22Rv1 (cell line): ENCODE results near the gene NQO1.

Source experiments
- H3K27ac ChIP-seq: fragments of 450-650 bp; 2 replicates; pipeline ENCODE4 v1.5.1; 2017
- ZFX ChIP-seq: fragments of 450-650 bp; IDR thresholded peaks from 2 replicates; pipeline ENCODE4 v1.6.1; 2017; ENCODE audit warnings: antibody characterized with exemption, borderline replicate concordance
- TF ChIP-seq, protein P1 (sequence below): fragments of 450-650 bp; IDR thresholded peaks from 2 replicates; pipeline ENCODE4 v1.5.1; 2017; ENCODE audit warnings: mild to moderate bottlenecking

NQO1 gene

DNA sequence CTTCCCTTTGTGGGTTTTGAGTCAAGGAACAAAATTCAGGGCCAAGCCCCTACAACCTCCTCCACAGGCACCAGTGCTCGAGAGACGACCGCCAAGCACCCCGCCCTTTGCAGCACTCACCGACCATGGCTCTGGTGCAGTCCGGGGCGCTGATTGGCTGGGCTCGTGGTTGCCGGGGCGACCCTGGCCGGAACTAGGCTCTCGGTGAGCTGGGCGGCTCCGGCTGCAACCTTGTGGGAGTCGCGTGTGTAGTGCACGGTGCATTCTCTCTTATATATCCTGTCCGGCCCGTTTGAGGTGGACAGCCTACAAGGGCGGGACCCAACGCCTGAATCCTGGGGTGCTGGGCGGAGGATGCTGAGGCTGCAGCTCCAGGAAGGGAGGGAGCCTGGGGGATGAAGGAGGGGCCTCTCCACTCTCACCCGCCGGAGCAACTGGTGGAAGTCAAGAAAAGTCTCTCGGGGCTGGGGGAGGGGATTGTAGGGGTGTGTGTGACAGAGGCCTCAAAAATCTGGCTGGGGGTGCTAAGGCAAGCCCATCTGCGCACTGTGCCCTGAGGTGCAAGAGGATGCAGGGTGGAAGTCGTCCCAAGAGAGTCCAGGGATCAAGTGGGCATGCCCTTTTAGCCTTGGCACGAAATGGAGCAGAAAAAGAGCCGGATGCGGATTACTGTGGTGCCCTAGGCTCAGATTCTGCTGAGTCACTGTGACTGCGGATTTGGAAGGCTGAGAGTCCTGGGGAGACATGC lies at the start of gene NQO1:
NQO1 (minus strand) TSS at position 248 of the 748 bp plus-strand sequence; CDS start at position 127, 121 bp downstream.
- TF ChIP-seq, protein P1, sequence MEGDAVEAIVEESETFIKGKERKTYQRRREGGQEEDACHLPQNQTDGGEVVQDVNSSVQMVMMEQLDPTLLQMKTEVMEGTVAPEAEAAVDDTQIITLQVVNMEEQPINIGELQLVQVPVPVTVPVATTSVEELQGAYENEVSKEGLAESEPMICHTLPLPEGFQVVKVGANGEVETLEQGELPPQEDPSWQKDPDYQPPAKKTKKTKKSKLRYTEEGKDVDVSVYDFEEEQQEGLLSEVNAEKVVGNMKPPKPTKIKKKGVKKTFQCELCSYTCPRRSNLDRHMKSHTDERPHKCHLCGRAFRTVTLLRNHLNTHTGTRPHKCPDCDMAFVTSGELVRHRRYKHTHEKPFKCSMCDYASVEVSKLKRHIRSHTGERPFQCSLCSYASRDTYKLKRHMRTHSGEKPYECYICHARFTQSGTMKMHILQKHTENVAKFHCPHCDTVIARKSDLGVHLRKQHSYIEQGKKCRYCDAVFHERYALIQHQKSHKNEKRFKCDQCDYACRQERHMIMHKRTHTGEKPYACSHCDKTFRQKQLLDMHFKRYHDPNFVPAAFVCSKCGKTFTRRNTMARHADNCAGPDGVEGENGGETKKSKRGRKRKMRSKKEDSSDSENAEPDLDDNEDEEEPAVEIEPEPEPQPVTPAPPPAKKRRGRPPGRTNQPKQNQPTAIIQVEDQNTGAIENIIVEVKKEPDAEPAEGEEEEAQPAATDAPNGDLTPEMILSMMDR: no peak
- no peak for TF ChIP-seq ZFX
- peak within 1 kb of the TSS; percentile 75 for H3K27ac ChIP-seq

DNA sequence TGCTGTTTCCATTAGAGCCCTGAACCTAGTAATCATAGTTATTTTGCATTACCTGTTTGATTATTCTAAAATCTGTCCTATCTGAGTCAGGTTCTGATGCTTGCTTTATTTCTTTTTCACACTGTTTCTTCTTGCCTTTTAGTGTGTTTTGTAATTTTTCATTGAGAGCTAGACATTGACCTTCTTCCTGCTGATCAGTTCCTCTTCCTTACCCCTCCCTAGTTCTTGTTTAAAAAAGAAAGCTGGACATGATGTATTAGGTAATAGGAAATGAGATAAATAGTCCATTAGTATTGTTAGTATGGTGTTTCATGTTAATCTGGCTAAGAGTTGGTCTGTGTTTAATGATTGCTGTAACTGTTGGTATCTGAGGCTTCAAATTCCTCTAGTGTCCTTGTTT lies 49.2 kb upstream of the NQO1 start:
- H3K27ac ChIP-seq: no peak overlapping the region
- TF ChIP-seq ZFX: no peak
- TF ChIP-seq, protein P1: no peak

DNA sequence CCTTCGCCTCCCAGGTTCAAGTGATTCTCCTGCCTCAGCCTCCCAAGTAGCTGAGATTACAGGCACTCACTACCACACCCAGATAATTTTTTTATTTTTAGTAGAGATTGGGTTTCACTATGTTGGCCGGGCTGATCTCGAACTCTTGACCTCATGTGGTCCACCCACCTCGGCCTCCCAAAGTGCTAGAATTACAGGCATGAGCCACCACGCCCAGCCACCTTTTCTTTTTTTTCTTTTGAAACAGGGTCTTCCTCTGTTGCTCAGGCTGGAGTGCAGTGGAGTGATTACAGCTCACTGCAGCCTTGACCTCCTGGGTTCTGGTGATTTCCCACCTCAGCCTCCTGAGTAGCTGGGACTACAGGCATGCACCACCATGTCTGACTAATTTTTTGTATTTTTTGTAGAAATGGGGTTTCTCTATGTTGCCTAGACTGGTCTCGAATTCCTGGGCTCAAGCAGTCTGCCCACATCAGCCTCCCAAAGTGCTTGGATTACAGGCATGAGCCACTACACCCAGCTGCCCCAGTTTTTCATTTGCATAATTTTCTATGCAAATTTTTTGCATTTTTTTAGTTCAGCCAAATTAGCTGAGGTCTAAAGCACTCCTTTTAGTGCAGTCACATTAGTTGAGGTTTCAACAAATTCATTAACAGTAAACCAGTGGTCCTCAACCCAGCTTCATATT lies 47.0 kb upstream of the NQO1 start:
- no peak for TF ChIP-seq ZFX
- TF ChIP-seq, protein P1: no peak
- no peak overlapping the region for H3K27ac ChIP-seq

DNA sequence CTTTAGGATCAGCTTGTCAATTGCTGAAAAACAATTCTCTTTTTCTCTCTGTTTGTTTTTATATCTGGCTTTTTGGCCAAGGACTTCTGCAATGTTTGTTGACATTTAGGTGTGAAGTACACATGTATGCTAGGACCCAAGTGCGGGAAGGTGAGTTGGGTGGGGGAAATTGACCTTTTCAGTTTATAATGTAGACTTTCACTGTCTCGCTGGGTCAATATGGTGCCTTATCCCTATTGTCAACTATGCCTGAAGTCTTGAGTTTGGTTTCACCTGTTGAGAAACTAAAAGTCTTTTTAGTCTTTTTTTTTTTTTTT lies 45.2 kb upstream of the NQO1 start:
- TF ChIP-seq ZFX: no peak
- TF ChIP-seq, protein P1: no peak
- no peak overlapping the region for H3K27ac ChIP-seq

DNA sequence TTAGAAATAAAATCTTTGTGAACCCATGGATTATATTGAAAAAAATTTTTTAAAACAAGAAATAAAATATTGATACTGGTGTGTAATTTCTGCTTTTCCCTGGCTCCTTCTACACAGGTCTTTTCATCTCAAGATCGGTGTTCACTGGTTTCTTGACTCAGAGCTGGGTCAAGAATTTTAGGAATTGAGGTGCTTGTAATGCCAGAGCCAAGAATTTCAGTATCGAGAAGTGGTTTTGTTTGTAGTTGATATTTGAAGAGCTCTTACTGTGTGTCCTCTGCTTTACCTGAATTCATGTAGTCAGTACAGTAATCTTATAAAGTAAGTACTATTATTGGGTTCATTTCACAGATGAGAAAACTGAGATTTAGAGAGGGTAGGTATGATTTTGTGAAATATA lies 43.0 kb upstream of the NQO1 start:
- no peak overlapping the region for H3K27ac ChIP-seq
- TF ChIP-seq, protein P1: no peak
- TF ChIP-seq ZFX: no peak

DNA sequence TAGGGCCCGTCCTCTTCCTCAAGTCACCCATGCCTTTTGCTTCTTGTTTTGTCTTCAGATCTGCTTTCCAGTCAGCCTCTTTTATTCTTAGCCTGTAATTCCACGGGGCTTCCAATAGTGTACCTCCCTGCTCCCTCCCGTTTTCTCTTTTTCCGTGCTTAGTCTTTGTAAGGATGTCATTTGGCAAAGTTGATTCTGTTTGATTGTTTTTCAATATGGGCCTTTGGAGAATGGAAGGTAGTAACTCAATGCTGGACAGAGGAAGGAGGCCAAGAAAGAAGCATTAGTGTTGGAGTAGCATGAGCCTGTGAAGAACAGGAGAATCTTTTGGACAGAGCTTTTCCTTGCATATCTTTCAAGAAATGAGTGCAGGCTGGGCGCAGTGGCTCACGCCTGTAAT lies 42.3 kb upstream of the NQO1 start:
- TF ChIP-seq, protein P1: no peak
- no peak for TF ChIP-seq ZFX
- no peak overlapping the region for H3K27ac ChIP-seq
